AG04450 (cell line): ENCODE measurements around the gene TGFB3. TPM values are rescaled to one million over a fixed set of nuclear protein-coding genes. Genes with fewer than 3 reads are reported as not detected.

Source experiments
- CTCF ChIA-PET: fragments of 300-600, 350-600 bp; formaldehyde crosslinking; extraction: SDS; loops from one replicate; lab custom pipeline; 2022; ENCODE audit warnings: antibody characterized with exemption, inconsistent platforms; lab: Charles Lee
- POLR2A ChIA-PET: fragments of 350-600 bp; formaldehyde crosslinking; extraction: SDS; loops from one replicate; lab custom pipeline; 2021; ENCODE audit warnings: antibody characterized with exemption, inconsistent platforms; lab: Yijun Ruan, JAX
- DNase-seq: peaks from one replicate; pipeline ENCODE4 v3.0.0-alpha.2; 2011; ENCODE audit warnings: low read depth, low spot score
- H3K27ac ChIP-seq: one replicate; pipeline ENCODE4 v1.5.1; 2012; ENCODE audit warnings: low read depth, low read length, control low read depth
- H3K27me3 ChIP-seq: one replicate; pipeline ENCODE4 v1.6.0; 2012; ENCODE audit warnings: low read length; ENCODE audit not compliant: control insufficient read depth, insufficient read depth
- H3K4me3 ChIP-seq: 2 replicates; pipeline ENCODE4 v1.5.1; 2011; ENCODE audit warnings: mild to moderate bottlenecking, low read depth, low read length, control low read depth
- H3K9me3 ChIP-seq: 2 replicates; pipeline ENCODE4 v1.5.1; 2012; ENCODE audit warnings: low read length; ENCODE audit not compliant: control insufficient read depth, insufficient read depth
- polyA plus RNA-seq: library from polyadenylated mRNA; depleted of rRNA; stranded (reverse); fragments of >200 nt; gene quantifications from 2 replicates; pipeline ENCODE4 v1.2.3, GENCODE V29; 2011
- TF ChIP-seq, protein P1 (sequence below): IDR thresholded peaks from 2 replicates; pipeline ENCODE4 v1.5.1; 2011; ENCODE audit warnings: low read depth, low read length, control low read depth, inconsistent platforms

TGFB3 gene
- polyA plus RNA-seq, 1 experiment, result 3.6 TPM

DNA sequence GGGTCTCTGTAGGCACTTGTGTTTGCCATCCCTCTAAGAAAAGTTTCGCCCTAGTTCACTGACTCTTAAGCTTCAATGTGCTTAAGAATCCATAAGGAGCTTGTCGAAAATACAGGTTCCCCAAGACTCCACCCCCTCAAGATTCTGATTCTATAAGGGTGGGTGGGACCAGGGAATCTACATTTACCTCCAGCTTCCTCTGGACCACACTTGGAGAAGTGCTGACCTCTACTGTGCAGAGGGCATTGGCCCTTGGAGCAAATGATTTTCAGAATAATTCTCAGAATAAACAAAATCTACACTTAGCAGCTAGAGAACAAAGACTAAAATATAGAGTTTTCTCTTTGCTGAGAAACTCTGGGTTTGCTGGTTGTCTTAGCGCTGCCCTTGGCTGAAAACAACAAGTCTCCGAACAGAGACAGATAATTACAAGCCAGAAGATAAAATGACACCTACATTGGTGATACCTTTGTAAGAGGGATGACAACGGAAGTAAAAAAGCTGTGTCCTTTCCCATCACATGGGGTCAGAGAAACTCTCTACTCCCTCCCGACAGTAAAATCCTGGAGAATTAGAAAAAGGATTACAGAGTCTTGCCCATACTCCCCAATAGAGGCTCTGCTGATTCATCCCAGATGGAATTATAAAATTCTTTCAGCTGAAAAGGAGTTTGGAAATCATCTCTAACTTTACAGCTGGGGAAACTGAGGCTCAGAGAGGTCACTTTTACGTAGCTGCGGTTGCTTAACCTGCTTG is 4.8 kb downstream of the TGFB3 start:
- no peak overlapping the region for H3K4me3 ChIP-seq
- H3K27ac ChIP-seq, result no peak overlapping the region
- H3K9me3 ChIP-seq, result no peaks in the 10 kb centered on the region
- H3K27me3 ChIP-seq, result no peaks in the 10 kb centered on the region
- DNase-seq, result no peak
- CTCF ChIA-PET, result interaction anchor here (0.9 to 21.2 kb wide), 5 partner anchors 58 to 265 kb away, joined by 3 to 484 read pairs (median 15); no protein-coding TSS in a partner anchor
- TF ChIP-seq, protein P1, sequence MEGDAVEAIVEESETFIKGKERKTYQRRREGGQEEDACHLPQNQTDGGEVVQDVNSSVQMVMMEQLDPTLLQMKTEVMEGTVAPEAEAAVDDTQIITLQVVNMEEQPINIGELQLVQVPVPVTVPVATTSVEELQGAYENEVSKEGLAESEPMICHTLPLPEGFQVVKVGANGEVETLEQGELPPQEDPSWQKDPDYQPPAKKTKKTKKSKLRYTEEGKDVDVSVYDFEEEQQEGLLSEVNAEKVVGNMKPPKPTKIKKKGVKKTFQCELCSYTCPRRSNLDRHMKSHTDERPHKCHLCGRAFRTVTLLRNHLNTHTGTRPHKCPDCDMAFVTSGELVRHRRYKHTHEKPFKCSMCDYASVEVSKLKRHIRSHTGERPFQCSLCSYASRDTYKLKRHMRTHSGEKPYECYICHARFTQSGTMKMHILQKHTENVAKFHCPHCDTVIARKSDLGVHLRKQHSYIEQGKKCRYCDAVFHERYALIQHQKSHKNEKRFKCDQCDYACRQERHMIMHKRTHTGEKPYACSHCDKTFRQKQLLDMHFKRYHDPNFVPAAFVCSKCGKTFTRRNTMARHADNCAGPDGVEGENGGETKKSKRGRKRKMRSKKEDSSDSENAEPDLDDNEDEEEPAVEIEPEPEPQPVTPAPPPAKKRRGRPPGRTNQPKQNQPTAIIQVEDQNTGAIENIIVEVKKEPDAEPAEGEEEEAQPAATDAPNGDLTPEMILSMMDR, result no peak
- POLR2A ChIA-PET, result no interaction called here

DNA sequence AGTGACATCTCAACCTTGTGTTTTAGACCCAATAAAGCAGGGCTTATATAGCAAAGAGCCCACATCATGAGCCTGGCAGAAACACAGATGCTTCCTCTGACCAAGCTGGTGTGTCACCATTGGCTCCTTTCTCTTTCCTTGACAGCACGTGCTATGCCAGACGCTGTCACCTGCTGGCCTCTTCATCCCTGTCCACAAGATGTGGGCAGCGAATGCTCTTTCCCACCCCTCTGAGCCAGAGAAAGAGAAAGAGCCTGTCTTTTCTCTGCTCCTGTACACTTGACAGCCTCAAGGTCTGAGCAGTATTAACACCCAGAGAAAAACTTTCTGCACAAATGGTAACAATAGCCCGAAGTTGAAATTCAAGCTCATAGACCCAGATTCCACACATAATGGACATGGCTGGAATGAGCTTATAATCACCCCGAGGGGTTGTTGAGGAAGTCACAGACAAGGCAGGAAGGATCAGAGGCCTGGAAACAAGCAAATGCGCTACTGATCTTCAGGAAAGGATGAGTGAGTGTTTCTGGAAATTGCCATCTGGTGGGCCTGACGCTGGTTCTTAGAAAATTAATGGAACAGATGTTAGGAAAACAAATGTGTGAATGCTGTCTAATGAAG is 8.9 kb downstream of the TGFB3 start:
- ChIA-PET CTCF (interaction anchor here (1.0 to 2.1 kb wide), 2 partner anchors 9 to 263 kb away, joined by 7 to 9 read pairs; partner anchors contain the start of gene TGFB3), POLR2A (no interaction called here)
- Histone ChIP-seq H3K27me3 (no peaks in the 10 kb centered on the region), H3K27ac (no peak overlapping the region), H3K9me3 (no peaks in the 10 kb centered on the region), H3K4me3 (no peak overlapping the region)
- TF ChIP-seq, protein P1, result no peak
- DNase-seq, result no peak

DNA sequence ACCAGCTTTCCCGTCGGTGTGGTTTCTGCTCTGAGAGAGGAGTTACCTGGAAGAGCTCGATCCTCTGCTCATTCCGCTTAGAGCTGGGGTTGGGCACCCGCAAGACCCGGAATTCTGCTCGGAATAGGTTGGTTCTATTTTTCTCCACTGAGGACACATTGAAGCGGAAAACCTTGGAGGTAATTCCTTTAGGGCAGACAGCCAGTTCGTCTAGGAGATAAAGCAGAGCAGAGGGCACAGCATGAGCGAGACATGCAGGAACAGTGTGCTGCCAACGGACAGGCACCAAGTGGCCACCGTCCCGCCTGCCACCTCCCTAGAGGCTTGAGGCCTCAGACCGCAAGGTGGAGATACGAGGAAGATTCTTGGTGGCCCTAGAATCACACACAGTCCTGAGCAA is 10.3 kb downstream of the TGFB3 start:
- ChIA-PET POLR2A (no interaction called here), CTCF (interaction anchor here (0.8 kb wide), 1 partner anchor 262 kb away, joined by 6 read pairs; no protein-coding TSS in a partner anchor)
- H3K4me3 ChIP-seq, result no peak overlapping the region
- no peaks in the 10 kb centered on the region for H3K27me3 ChIP-seq
- TF ChIP-seq, protein P1, result no peak
- DNase-seq, result no peak
- no peak overlapping the region for H3K27ac ChIP-seq
- no peaks in the 10 kb centered on the region for H3K9me3 ChIP-seq

DNA sequence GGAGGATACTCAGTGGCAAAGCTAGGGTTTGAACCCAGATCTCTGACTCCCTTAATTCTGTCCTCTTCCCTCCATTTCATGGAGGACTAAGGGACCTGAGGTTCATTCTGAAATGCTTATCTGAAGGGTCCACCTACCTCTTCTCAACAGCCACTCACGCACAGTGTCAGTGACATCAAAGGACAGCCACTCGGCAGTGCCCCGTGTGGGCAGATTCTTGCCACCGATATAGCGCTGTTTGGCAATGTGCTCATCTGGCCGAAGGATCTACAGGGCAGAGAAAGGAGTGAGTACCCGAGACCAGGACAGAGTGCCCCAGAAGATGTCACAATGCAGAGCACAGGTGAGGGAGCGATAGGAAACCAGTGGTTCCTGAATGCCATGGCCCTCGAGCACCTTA is 10.8 kb downstream of the TGFB3 start:
- CTCF ChIA-PET, result interaction anchor here (0.8 to 1.8 kb wide), 3 partner anchors 11 to 262 kb away, joined by 4 to 7 read pairs (median 6); partner anchors contain the start of gene TGFB3
- no peak overlapping the region for H3K4me3 ChIP-seq
- H3K27ac ChIP-seq, result no peak overlapping the region
- TF ChIP-seq, protein P1, result no peak
- POLR2A ChIA-PET, result no interaction called here
- DNase-seq, result no peak
- no peaks in the 10 kb centered on the region for H3K27me3 ChIP-seq
- H3K9me3 ChIP-seq, result no peaks in the 10 kb centered on the region

DNA sequence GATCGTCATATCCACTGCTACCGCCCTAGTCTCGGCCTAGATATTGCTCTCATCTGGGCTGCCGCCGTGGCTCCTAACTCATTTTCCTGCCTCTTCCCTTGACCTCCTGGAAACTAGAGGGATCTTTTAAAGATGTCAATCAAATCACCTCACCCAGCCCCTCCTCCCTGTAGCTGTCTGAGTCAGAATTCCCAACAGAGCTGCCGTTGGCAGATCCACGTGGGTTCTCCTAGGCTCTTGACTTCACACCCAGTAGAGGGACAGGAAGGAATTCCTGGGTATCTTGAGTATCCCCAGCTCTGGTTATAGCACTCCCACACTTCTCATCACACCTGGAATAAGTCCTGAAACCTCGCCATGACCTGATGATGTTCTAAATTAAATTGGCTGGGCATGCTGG is 11.9 kb downstream of the TGFB3 start:
- Histone ChIP-seq H3K9me3 (no peaks in the 10 kb centered on the region), H3K4me3 (no peak overlapping the region), H3K27ac (no peak overlapping the region), H3K27me3 (no peaks in the 10 kb centered on the region)
- ChIA-PET POLR2A (no interaction called here), CTCF (interaction anchor here (1.2 to 1.8 kb wide), 4 partner anchors 9 to 261 kb away, joined by 5 to 10 read pairs (median 7); partner anchors contain the start of gene TGFB3)
- TF ChIP-seq, protein P1, result no peak
- no peak for DNase-seq
